ENCODE results near the gene PDE6G.

PDE6G gene

DNA sequence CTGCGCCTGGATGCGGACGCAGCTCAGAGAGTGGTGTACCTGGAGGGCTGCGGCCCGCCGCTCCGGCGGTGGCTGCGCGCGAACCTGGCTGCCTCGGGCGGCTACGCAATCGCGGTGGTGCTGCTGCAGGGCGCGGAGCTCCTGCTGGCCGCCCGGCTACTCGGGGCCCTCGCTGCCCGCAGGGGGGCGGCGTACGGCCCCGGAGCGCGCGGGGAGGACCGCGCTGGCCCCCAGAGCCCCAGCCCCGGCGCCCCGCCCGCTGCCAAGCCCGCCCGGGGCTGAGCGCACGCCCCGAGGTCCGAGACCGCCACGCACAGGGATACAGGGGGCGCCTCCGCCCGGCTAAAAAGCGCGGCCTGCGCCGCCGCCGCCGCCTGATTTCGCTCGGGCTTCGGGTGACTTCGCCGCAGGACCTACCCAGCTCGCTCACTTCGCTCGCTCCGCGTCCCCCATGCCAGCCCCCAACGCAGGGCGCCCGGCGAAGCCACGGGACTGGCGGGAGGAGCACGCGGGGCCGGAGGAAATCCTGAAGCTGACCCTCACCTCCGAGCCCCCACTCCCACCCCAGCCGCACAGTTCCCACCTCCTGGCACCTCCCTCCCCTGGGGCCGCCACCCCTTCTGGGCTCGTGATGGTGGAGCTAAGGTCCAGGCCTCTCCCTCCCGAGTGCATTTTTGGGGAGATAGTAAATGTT, 8.2 kb downstream of the PDE6G start:
- no peak for DNase-seq (ENCODE audit: extremely low read depth, low read depth)

DNA sequence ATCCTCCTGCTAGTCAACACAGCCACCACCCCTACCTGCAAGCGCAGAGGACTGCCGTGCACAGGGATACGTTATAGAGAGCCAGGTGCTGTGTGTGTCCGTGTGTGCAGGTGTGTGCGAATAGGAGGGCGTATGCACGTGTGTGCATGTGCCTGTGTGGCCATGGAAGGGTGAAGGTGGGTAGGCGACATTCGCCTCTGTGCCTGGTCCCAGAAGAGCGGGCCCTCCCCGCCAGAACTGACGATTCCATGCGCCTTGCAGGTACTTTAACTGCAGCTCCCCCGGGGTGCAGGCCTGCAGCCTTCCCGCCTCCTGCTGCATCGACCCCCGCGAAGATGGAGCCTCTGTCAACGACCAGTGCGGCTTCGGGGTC, 8.7 kb downstream of the PDE6G start:
- TF ChIP-seq, protein P1, sequence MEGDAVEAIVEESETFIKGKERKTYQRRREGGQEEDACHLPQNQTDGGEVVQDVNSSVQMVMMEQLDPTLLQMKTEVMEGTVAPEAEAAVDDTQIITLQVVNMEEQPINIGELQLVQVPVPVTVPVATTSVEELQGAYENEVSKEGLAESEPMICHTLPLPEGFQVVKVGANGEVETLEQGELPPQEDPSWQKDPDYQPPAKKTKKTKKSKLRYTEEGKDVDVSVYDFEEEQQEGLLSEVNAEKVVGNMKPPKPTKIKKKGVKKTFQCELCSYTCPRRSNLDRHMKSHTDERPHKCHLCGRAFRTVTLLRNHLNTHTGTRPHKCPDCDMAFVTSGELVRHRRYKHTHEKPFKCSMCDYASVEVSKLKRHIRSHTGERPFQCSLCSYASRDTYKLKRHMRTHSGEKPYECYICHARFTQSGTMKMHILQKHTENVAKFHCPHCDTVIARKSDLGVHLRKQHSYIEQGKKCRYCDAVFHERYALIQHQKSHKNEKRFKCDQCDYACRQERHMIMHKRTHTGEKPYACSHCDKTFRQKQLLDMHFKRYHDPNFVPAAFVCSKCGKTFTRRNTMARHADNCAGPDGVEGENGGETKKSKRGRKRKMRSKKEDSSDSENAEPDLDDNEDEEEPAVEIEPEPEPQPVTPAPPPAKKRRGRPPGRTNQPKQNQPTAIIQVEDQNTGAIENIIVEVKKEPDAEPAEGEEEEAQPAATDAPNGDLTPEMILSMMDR (IDR thresholded peaks at IDR 0.05; ENCODE audit: low read depth, low read length), result no peak
- no peak for DNase-seq (ENCODE audit: extremely low read depth, low read depth)

More for the DNA sequence above, 8.2 kb downstream of the PDE6G start:
- TF ChIP-seq, protein P1 (IDR thresholded peaks at IDR 0.05; ENCODE audit: low read depth, low read length), result no peak

DNA sequence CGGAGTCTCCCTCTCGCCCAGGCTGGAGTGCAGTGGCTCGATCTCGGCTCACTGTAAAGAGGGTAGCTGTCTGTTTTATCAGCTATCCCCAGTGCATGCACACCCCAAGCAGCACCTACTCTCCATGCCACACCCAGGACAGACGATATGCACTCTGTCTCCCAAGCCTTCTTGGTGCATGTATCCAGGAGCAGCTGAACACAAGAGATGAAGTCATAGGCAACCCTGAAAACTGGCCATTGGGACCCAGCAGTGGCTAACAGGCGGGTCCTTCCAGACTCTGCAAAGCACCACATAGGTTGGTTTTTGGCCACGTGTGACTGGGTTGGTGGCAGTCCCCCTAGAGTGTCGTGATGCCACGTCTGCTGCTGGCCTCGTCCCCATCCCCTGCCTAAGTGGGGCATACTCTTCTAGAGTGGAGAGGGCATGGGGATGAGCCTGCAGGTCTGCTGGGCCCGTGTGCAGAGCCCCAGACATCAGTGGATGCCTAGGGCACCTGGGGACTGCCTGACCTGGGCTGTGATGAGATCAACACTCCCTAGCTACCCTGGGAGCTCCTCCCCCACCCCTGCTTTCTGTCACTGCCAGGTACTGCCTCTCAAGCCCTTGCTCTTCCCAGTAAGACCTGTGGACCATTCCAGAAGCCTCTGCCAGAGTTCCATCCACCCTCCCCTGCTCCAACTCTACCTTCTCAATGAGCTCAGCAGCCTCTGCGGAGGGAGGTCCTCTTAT, 9.3 kb downstream of the PDE6G start:
- DNase-seq (ENCODE audit: extremely low read depth, low read depth), result no peak
- TF ChIP-seq, protein P1 (IDR thresholded peaks at IDR 0.05; ENCODE audit: low read depth, low read length), result no peak

DNA sequence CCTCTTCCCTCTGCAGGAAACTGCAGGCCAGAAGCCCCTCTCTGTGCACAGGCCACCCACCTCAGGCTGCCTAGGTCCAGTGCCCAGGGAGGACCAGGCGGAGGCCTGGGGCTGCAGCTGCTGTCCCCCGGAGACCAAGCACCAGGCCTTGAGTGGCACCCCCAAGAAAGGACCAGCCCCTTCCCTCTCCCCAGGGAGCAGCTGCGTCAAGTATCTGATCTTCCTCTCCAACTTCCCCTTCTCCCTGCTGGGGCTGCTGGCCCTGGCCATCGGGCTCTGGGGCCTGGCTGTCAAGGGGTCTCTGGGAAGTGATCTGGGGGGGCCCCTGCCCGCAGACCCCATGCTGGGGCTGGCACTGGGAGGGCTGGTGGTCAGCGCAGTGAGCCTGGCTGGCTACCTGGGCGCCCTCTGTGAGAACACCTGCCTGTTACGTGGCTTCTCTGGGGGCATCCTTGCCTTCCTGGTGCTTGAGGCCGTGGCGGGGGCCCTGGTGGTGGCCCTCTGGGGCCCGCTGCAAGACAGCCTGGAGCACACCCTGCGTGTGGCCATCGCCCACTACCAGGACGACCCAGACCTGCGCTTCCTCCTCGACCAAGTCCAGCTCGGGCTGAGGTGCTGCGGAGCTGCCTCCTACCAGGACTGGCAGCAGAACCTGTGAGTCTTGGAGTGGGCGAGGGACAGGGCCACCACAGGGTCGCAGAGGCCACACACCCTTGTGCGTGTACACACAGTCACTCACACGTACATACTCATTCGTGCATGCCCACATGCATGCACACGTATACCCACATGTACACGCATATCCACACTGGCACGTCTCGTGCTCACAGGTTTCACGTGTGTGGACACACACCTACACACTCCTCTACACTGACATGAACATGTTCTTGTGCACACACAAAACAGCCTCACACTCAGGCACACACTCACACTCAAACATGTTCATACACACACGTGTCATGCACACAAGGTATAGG, 11.1 kb downstream of the PDE6G start:
- DNase-seq (ENCODE audit: extremely low read depth, low read depth), result no peak
- TF ChIP-seq, protein P1 (IDR thresholded peaks at IDR 0.05; ENCODE audit: low read depth, low read length), result no peak

DNA sequence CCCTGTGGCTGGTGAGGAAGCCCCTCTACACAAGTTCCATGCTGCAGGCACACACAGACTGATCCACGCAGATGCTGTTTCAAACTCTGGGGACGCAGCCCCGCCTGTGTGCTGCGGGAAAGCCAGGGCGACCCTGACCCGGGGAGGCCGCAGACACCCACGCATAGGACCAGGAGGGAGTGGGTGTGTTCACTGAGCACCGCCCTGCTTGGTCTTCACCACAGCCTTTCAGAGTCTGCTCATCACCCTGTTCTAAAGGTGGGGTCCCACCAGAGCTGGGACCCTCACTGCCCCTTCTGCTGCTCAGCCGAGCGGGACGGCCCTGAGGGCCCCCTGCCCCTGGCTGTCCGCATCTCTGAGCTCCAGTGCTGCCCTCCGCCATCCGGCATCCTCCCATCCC, 11.8 kb downstream of the PDE6G start:
- TF ChIP-seq, protein P1 (IDR thresholded peaks at IDR 0.05; ENCODE audit: low read depth, low read length), result no peak
- no peak for DNase-seq (ENCODE audit: extremely low read depth, low read depth)

DNA sequence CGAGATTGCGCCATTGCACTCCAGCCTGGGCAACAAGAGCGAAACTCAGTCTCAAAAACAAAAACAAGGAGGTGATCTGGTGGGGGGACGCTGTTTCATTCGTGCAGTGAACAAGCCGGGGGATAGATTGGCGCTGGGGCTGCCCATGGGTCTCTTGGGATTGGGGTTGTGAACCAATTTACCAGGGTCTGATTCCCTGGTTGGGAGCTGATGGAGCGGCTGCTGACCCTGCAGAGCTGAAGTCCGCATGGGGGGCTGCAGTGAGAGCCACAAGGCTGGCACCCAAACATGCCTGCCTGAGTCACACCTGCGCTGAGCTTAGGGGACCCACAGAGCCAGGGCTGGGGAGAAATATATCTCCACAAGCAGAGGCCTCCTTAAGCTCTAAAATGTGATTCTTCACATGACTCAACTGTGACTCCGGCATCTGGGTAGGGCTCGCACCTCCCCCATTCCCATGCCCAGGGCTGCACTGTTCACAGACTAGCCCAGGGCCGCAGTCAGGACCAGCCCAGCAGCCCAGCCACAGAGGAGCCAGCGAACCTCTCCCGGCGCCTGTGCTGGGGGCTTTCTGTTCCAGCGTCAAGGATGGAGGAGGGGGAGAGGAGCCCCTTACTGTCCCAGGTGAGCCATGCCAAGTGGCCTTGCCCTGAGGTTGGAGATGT, 14.4 kb downstream of the PDE6G start:
- TF ChIP-seq, protein P1 (IDR thresholded peaks at IDR 0.05; ENCODE audit: low read depth, low read length), result no peak
- no peak for DNase-seq (ENCODE audit: extremely low read depth, low read depth)
